Pulmonary artery endothelial cell (primary cell): ENCODE measurements around the gene SPTLC1. TPM values are rescaled to one million over a fixed set of nuclear protein-coding genes. Genes with fewer than 3 reads are reported as not detected.
"Not testable (repeated sequence)": the region's sequence is repeated elsewhere in the genome, so short reads cannot be mapped to it uniquely, and the experiment has no call there.

Experiments
- DNase-seq: peaks from one replicate; pipeline ENCODE4 v3.0.0-alpha.2; 2011; ENCODE audit warnings: low read depth, low spot score
- total RNA-seq: library from RNA; depleted of rRNA; stranded (reverse); fragments of >200 nt; gene quantifications from 2 replicates; pipeline ENCODE4 v1.2.3, GENCODE V29; 2014

The SPTLC1 gene, protein sequence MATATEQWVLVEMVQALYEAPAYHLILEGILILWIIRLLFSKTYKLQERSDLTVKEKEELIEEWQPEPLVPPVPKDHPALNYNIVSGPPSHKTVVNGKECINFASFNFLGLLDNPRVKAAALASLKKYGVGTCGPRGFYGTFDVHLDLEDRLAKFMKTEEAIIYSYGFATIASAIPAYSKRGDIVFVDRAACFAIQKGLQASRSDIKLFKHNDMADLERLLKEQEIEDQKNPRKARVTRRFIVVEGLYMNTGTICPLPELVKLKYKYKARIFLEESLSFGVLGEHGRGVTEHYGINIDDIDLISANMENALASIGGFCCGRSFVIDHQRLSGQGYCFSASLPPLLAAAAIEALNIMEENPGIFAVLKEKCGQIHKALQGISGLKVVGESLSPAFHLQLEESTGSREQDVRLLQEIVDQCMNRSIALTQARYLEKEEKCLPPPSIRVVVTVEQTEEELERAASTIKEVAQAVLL
- total RNA-seq = 96.0 and 119 TPM in 2 replicates

DNA sequence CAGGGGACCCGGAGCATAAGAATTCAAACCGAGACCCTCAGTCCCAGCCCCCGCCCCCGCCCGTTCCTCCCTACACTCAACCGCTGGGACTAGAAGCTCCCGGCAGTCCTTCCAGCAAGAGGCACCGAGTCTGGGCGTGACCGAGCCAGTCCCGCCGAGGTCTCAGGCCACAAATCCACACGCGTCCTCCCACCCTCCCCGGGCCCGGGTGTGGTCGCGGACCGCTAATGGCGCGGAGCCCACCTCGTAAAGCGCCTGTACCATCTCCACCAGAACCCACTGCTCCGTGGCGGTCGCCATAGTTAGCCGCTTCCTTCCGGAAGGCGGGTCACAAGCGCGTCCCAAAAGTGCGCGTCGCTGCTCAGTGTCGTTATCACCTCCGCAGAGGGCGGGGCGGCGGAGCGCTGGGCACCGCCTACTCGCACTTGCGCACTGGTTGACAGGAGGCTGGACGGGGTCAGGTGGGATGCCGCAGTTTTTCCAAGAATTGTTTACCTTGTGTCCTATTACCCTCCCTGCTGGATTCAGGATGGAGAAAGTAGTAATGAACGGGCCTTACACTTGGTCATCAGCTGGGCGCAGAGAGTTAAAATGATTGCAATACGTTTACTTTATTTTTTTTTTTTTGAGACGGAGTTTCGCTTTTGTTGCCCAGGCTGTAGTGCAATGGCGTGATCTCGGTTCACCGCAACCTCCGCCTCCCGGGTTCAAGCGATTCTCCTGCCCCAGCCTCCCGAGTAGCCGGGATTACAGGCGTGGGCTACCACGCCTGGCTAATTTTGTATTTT lies at the start of gene SPTLC1:
SPTLC1 (minus strand) TSS at position 343 of the 788 bp plus-strand sequence; CDS start at position 300, 43 bp downstream.
- peak; percentile 84 for DNase-seq

DNA sequence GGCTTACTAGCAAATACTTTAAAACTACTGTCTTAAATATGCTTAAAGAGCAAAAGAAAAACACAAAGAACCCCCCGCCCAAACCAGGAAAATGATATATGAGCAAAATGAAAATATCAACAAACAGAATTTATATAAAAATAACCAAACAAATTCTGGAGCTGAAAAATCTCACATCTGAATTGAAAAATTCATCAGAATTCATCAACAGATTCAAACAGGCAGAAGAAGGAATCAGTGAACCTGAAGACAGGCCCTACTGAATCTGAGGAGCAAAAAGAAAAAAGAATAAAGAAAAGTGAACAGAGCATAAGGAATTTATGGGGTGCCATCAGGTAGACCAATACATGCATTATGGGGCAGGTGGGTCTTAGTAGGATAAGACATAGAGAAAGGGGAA lies 49.8 kb upstream of the SPTLC1 start:
- no peak for DNase-seq

- DNase-seq = no peak
Observed at GRCh38 chr9:92164490-92164889, 49.3 kb upstream of the SPTLC1 start.

DNA sequence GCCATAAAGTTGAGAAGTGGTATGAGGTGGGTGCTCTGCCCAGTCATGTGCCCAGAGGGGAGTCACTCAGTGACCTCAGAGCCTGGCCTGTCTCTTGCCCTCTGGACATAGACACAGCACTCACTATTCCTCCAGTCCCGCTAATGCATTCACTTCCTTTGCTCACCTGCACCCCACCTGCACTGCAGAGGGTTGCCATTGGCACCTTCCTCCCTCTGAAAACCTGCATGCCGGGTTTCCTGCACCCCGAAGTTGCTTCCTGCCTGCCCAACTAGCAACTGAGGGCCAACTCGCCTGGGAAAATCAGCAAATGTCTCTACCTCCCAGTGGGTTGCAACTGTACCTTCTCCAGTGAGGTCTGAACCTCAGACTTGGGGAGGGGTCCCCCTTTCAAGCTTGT lies 48.1 kb upstream of the SPTLC1 start:
- no peak for DNase-seq

DNA sequence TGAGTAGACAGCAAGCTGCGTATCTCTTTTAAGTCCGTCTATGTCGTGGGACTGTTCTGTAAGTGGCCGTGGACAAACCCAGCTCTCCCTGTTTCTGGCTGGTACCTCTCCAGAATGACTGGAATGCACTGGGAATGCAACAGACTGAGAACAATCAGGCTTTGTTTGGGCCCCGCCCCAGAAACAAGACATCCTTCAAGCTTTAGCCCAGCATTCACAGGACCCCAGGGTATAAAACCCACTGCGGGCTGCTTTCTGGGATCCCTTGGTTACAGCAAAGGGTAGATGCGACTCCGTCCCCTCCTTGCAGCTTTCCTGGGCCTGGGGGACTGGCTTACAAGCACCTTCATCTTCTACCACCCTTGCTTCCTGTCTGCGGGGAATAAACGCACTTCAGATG lies 45.6 kb upstream of the SPTLC1 start:
- no peak for DNase-seq

GRCh38 chr9:92159058-92159457 lies 43.8 kb upstream of the SPTLC1 start:
- no peak for DNase-seq

DNA sequence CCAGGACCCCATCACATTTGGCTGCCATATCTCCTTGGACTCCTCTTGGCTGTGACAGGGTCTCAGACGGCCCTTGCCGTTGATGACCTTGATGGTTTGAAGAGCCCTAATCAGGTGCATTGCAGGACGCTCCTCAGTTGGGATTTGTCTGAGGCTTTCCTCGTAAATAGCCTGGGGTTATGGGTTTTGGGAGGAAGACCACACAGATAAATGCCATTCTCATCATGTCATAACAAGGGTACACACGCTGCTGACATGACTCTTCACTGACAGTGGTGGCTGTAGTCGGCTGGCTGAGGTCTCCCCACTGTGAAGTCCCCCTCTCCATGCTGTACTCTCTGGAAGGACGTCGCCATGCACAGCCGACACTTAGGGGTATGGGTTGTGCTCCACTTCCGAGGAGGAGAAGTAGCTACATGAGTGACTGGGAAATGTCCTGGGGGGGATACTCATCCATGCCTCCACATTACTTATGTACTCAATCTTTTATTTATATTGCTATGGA lies 42.9 kb upstream of the SPTLC1 start:
- no peak for DNase-seq

DNA sequence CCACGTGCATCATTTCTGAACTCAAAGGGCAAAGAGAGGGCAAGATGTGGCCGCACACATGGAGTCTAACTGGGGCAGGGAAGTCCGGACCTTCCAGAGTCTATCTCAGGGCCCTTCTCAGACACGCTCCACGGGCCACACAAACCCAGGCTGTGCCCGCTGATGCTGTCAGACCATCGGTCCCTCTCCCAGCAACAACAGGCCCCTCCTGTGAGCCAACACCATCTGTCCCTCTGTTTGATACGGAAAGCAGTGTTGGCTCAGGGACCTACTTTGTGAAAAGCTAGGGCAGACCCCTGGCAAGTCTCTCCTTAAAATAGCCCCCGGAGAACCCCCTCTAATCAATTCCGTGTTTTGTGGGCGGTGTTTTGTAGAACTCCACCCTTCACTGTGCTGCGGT lies 40.5 kb upstream of the SPTLC1 start:
- not testable (repeated sequence) for DNase-seq

DNA sequence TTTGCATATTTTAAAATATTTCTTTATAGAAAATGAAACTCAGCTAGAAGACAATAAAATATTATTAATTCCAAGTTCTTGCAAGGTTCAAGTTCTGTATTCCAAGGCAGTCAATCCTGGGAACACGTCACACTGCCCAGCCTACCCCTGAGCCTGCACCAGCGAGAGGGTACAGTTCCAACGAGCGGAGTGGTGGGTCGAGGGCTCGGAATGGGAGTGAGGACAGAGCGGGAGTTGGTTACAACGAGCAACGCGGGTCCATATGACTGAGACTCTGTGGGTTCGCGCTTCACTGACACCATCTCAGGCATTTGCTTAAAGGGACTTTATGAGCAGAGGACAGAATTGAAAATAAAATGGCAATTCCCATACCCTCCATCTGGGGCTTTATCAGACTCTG lies 40.0 kb upstream of the SPTLC1 start:
- DNase-seq = no peak

- not testable (repeated sequence) for DNase-seq
Observed at GRCh38 chr9:92153466-92154415, 38.5 kb upstream of the SPTLC1 start.

GRCh38 chr9:92151691-92152393 lies 36.6 kb upstream of the SPTLC1 start:
- no peak for DNase-seq

DNA sequence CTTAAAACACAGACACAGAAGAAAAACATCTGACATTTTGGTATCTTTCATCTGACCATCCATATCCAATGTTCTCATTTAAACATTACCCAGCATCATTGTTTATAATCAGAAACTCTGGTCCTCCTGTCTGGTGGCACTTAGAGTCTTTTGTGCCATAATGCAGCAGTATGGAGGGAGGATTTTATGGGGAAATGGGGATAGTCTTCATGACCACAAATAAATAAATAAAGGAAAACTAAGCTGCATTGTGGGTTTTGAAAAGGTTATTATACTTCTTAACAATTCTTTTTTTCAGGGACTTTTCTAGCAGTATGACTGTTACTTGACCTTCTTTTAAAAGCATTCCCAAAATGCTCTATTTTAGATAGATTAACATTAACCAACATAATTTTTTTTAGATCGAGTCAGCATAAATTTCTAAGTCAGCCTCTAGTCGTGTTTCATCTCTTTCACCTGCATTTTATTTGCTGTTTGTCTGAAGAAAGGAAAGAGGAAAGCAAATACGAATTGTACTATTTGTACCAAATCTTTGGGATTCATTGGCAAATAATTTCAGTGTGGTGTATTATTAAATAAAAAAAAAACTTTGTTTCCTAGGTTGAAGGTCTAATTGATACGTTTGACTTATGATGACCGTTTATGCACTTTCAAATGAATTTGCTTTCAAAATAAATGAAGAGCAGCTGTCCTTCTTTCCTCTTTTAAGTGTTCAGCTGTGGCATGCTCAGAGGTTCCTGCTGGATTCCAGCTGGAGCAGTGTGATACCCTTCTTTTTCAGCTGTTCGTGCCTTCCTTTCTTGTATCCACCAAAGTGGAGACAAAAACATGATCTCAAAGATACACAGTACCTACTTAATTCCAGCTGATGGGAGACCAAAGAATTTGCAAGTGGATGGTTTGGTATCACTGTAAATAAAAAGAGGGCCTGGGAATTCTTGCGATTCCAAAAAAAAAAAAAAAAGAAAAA lies 35.6 kb upstream of the SPTLC1 start:
- not testable (repeated sequence) for DNase-seq

- no peak for DNase-seq
Observed at GRCh38 chr9:92147852-92148180, 32.6 kb upstream of the SPTLC1 start.

DNA sequence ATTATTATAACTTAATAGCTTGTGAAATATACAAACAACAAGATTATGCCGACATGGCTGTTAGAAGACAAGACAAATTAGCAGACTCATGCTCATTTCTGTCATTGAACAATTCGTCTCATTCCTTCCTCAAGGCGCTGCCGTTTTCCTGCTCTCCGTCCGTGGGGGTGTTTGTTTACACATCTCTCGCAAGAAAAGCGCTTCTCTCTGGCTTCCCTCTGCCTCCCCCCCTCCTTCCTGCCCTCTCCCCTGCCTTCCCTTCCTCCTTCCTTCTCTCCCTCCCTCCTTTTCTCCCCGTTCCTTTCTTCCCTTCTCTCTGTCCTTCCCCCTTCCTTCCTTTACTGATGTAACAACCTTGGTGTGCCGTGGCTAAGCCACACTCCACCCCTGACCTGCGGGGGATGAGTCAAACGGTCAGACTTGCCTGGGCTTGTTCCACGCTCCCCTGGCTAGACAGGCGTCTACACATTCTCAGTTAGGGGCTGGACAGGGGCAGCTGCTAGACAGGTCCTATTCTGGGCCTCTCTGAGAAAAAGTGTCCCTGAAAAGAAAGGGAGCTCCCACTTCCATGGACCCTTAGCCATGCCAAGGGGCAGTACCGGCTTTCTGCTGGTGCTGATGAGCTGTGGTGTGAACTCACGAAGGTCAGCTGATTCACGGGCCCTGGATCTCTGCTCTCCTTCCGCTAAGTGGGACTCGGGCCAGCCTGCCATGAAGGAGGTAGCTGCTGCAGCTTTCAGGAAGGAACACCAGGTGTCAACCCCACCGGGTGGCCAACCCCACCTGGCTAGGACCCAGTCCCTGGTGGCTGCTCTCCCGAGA lies 32.0 kb upstream of the SPTLC1 start:
- peak; percentile 55 for DNase-seq

DNA sequence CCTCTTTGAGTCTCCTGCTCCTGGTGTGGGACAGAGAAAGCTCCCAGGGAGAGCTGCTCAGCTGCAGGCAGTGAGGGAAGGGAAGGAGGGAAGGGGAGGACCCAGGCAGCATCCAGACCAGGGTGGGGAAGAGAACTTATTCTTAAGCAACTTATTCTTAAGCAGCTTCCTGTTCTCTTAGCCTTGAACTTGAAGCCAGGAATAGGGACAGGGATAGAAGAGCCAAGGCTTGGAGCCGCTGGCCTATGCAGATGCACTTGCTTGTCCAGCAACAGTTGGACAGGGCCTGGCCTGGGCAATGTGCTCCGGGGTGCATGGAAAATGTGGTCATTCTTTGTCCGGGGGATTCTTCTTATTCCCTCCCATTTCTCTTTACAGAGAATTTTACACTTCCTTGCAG lies 31.4 kb upstream of the SPTLC1 start:
- DNase-seq = no peak

DNA sequence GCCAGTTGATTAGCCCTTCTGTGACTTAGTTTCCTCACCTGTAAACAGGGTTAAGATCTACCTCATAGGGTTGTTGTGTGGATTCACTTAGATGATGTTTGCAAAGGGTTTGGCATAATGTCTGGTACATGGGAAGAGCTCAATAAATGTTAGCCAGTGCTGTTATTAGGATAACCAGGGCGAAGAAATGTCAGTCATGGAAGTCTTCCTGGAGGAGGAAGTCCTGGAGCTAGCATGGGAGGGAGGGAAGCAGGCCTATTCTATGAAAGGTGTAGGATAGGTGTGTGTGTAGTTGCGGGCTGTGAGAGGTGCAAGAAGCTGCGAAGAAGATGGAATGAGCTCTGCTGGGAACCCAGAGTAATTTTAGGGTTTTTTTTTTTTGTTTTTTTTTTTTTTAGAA lies 30.6 kb upstream of the SPTLC1 start:
- DNase-seq = not testable (repeated sequence)

DNA sequence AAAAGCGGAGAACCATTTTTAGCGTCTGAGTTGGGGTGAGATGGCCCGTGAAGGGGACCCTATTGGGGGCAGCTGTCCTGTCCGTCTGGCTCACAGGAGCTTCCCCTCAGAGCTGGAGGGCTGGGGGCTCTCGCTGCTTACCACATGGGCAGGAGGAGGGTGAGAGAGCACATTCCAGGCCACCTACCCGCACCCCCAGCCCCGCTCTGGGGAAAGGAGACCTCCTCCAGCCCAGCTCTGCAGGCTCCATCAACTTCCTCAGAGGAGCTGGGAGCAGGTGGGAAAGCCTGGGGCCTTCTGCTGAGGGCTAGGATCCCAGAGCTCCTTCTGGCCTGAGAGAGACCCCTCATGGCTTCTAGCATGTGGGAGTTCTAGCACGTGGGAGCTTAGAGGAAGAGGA lies 27.1 kb upstream of the SPTLC1 start:
- no peak for DNase-seq
